ENCODE data around the gene CEP41. TPM values are rescaled to one million over a fixed set of nuclear protein-coding genes. Genes with fewer than 3 reads are reported as not detected.

CEP41 gene
- total RNA-seq, 1 experiment from 2014 or later, result 7.1 TPM

DNA sequence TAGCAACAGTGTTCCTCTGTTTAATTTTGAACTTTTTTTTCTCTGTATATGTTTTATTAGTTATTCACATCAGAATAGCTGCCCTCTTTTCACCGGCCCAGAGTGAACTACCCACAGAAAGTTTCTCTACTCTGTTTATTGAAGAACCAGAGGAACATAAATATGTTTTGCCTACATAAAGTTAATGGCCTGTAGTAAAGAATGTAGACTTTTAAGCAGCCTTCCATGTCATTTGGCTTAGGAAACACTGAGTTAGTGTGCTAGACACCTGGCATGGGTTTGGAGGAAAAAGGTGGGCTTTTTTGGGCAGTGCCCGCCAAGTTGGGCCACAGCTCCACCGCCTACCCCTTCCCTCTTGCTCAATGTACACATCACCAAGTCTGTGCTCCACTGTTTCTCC lies 42.2 kb upstream of the CEP41 start (continued):
- TF ChIP-seq, protein P1, sequence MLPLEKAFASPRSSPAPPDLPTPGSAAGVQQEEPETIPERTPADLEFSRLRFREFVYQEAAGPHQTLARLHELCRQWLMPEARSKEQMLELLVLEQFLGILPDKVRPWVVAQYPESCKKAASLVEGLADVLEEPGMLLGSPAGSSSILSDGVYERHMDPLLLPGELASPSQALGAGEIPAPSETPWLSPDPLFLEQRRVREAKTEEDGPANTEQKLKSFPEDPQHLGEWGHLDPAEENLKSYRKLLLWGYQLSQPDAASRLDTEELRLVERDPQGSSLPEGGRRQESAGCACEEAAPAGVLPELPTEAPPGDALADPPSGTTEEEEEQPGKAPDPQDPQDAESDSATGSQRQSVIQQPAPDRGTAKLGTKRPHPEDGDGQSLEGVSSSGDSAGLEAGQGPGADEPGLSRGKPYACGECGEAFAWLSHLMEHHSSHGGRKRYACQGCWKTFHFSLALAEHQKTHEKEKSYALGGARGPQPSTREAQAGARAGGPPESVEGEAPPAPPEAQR (CRISPR knock-in tag; IDR thresholded peaks at IDR 0.05), result no peak
- no peak for TF ChIP-seq NFE2L1 (CRISPR knock-in tag; IDR thresholded peaks at IDR 0.05)

- Mint-ChIP-seq H3K27me3 (ENCODE audit: low read depth) (peaks cover 9% of the 10 kb centered on the region), H3K27ac (no peak overlapping the region), H3K36me3 (no peaks in the 10 kb centered on the region), H3K4me3 (no peak overlapping the region), H3K4me1 (peaks cover 7% of the 10 kb centered on the region), H3K9me3 (peaks cover 12% of the 10 kb centered on the region; the same call in 1 of the 2 replicates)
- ATAC-seq, result no peak
- no peak for DNase-seq (ENCODE audit: low spot score)
- CTCF ChIA-PET, result no interaction called here
- TF ChIP-seq ZNF423 (CRISPR knock-in tag; IDR thresholded peaks at IDR 0.05) (no peak), USF2 (CRISPR knock-in tag; IDR thresholded peaks at IDR 0.05) (peak; percentile 60)
- POLR2A ChIA-PET, result no interaction called here
Observed at GRCh38 chr7:130481898-130482297, 41.1 kb upstream of the CEP41 start.

DNA sequence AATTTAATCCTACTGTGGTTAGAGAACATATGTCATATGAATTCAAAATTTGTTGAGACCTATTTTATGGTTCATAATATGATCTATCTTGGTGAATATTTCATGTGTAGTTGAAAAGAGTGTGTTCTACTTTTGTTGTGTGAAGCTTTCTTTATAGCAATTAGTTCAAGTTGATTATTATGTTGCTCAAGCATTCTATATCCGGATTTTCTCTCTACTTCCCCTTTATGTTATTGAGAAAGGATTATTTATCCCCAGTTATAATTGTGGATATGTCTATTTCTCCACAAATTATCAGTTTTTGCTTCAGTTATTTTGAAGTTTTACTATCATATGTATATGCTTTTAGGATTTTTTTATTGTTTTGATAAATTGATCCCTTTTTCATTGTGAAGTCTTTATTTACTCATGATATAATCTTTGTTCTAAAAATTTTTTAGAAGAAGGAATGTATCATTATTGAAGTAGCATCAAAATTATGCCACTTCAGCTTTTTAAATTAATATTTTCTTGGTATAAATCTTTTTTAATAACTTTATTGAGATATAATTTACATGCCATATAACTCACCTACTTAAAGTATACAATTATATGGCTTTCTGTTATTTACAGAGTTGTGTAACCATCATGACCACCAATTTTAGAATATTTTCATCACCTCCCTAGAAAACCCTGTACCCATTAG lies 39.0 kb upstream of the CEP41 start:
- ATAC-seq (no peak), DNase-seq (ENCODE audit: low spot score) (no peak)
- Mint-ChIP-seq H3K27me3 (ENCODE audit: low read depth) (peaks cover 3% of the 10 kb centered on the region), H3K4me1 (peaks cover 14% of the 10 kb centered on the region), H3K27ac (no peak overlapping the region), H3K4me3 (no peak overlapping the region), H3K36me3 (no peaks in the 10 kb centered on the region), H3K9me3 (peaks cover 8% of the 10 kb centered on the region; the same call in 1 of the 2 replicates)
- ChIA-PET CTCF (no interaction called here), POLR2A (no interaction called here)
- TF ChIP-seq RELA (CRISPR knock-in tag; IDR thresholded peaks at IDR 0.05; ENCODE audit: borderline replicate concordance) (no peak), ZNF121 (CRISPR knock-in tag; IDR thresholded peaks at IDR 0.05) (no peak), TEAD4 (CRISPR knock-in tag; IDR thresholded peaks at IDR 0.05) (no peak), MYBL2 (CRISPR knock-in tag; IDR thresholded peaks at IDR 0.05) (no peak), ZNF317 (CRISPR knock-in tag; IDR thresholded peaks at IDR 0.05; ENCODE audit: borderline replicate concordance, low read depth) (no peak), AR (CRISPR knock-in tag; IDR thresholded peaks at IDR 0.05) (no peak), STAT6 (CRISPR knock-in tag; conservative IDR thresholded peaks at IDR 0.05; ENCODE audit: low read depth) (no peak), ERG (CRISPR knock-in tag; IDR thresholded peaks at IDR 0.05) (no peak), EMX1 (CRISPR knock-in tag; IDR thresholded peaks at IDR 0.05) (no peak), NR1H2 (CRISPR knock-in tag; IDR thresholded peaks at IDR 0.05) (no peak), RORB (CRISPR knock-in tag; IDR thresholded peaks at IDR 0.05) (no peak), NFE2L1 (CRISPR knock-in tag; IDR thresholded peaks at IDR 0.05) (no peak)
- TF ChIP-seq, protein P2, sequence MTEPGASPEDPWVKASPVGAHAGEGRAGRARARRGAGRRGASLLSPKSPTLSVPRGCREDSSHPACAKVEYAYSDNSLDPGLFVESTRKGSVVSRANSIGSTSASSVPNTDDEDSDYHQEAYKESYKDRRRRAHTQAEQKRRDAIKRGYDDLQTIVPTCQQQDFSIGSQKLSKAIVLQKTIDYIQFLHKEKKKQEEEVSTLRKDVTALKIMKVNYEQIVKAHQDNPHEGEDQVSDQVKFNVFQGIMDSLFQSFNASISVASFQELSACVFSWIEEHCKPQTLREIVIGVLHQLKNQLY (CRISPR knock-in tag; IDR thresholded peaks at IDR 0.05), result no peak
- TF ChIP-seq, protein P3, sequence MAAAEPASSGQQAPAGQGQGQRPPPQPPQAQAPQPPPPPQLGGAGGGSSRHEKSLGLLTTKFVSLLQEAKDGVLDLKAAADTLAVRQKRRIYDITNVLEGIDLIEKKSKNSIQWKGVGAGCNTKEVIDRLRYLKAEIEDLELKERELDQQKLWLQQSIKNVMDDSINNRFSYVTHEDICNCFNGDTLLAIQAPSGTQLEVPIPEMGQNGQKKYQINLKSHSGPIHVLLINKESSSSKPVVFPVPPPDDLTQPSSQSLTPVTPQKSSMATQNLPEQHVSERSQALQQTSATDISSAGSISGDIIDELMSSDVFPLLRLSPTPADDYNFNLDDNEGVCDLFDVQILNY (CRISPR knock-in tag; IDR thresholded peaks at IDR 0.05), result no peak
- TF ChIP-seq, protein P4, sequence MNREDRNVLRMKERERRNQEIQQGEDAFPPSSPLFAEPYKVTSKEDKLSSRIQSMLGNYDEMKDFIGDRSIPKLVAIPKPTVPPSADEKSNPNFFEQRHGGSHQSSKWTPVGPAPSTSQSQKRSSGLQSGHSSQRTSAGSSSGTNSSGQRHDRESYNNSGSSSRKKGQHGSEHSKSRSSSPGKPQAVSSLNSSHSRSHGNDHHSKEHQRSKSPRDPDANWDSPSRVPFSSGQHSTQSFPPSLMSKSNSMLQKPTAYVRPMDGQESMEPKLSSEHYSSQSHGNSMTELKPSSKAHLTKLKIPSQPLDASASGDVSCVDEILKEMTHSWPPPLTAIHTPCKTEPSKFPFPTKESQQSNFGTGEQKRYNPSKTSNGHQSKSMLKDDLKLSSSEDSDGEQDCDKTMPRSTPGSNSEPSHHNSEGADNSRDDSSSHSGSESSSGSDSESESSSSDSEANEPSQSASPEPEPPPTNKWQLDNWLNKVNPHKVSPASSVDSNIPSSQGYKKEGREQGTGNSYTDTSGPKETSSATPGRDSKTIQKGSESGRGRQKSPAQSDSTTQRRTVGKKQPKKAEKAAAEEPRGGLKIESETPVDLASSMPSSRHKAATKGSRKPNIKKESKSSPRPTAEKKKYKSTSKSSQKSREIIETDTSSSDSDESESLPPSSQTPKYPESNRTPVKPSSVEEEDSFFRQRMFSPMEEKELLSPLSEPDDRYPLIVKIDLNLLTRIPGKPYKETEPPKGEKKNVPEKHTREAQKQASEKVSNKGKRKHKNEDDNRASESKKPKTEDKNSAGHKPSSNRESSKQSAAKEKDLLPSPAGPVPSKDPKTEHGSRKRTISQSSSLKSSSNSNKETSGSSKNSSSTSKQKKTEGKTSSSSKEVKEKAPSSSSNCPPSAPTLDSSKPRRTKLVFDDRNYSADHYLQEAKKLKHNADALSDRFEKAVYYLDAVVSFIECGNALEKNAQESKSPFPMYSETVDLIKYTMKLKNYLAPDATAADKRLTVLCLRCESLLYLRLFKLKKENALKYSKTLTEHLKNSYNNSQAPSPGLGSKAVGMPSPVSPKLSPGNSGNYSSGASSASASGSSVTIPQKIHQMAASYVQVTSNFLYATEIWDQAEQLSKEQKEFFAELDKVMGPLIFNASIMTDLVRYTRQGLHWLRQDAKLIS (CRISPR knock-in tag; IDR thresholded peaks at IDR 0.05; ENCODE audit: borderline replicate concordance), result no peak
